IMR-90 (cell line): ENCODE measurements around the gene USP40.

Source experiments
- BHLHE40 ChIP-seq: fragments of 150-350 bp; IDR thresholded peaks from 2 replicates; pipeline ENCODE4 v1.6.1; 2016; ENCODE audit warnings: mild to moderate bottlenecking, low read depth, low read length
- CEBPB ChIP-seq: IDR thresholded peaks from 2 replicates; pipeline ENCODE4 v1.6.1; 2012; ENCODE audit warnings: low read depth, low read length, improper control_type of control experiment
- FOS ChIP-seq: fragments of 150-350 bp; IDR thresholded peaks from 2 replicates; pipeline ENCODE4 v1.6.1; 2016; ENCODE audit warnings: low read depth, low read length
- MAFK ChIP-seq: IDR thresholded peaks from 2 replicates; pipeline ENCODE4 v1.6.1; 2012; ENCODE audit warnings: low read depth, low read length, improper control_type of control experiment
- MAZ ChIP-seq: IDR thresholded peaks from 2 replicates; pipeline ENCODE4 v1.6.1; 2012; ENCODE audit warnings: low read depth, mild to moderate bottlenecking, low read length, improper control_type of control experiment, moderate library complexity, borderline replicate concordance
- POLR2A ChIP-seq: IDR thresholded peaks from 2 replicates; pipeline ENCODE4 v1.6.1; 2012; ENCODE audit warnings: mild to moderate bottlenecking, low read depth, low read length
- RAD21 ChIP-seq: IDR thresholded peaks from 2 replicates; pipeline ENCODE4 v1.6.1; 2012; ENCODE audit warnings: low read length, improper control_type of control experiment
- RCOR1 ChIP-seq: IDR thresholded peaks from 2 replicates; pipeline ENCODE4 v1.6.1; 2012; ENCODE audit warnings: mild to moderate bottlenecking, low read length, improper control_type of control experiment; ENCODE audit not compliant: insufficient replicate concordance
- RFX5 ChIP-seq: IDR thresholded peaks from 2 replicates; pipeline ENCODE4 v1.8.0; 2012; ENCODE audit warnings: low read depth, mild to moderate bottlenecking, low read length, moderate library complexity
- SMC3 ChIP-seq: fragments of 150-350 bp; IDR thresholded peaks from 2 replicates; pipeline ENCODE4 v1.6.1; 2016; ENCODE audit warnings: low read depth, mild to moderate bottlenecking, antibody characterized with exemption, low read length, moderate library complexity
- TF ChIP-seq, protein P1 (sequence below): conservative IDR thresholded peaks from 2 replicates; pipeline ENCODE4 v1.5.1; 2012; ENCODE audit warnings: mild to moderate bottlenecking, low read depth, low read length, improper control_type of control experiment
- TF ChIP-seq, protein P2 (sequence below): fragments of 150-350 bp; IDR thresholded peaks from 2 replicates; pipeline ENCODE4 v1.6.1; 2016; ENCODE audit warnings: low read depth, mild to moderate bottlenecking, low read length, moderate library complexity, borderline replicate concordance
- TF ChIP-seq, protein P3 (sequence below): fragments of 150-350 bp; IDR thresholded peaks from 2 replicates; pipeline ENCODE4 v1.6.1; 2017; ENCODE audit warnings: mild to moderate bottlenecking, antibody characterized with exemption, low read length, low read depth

DNA sequence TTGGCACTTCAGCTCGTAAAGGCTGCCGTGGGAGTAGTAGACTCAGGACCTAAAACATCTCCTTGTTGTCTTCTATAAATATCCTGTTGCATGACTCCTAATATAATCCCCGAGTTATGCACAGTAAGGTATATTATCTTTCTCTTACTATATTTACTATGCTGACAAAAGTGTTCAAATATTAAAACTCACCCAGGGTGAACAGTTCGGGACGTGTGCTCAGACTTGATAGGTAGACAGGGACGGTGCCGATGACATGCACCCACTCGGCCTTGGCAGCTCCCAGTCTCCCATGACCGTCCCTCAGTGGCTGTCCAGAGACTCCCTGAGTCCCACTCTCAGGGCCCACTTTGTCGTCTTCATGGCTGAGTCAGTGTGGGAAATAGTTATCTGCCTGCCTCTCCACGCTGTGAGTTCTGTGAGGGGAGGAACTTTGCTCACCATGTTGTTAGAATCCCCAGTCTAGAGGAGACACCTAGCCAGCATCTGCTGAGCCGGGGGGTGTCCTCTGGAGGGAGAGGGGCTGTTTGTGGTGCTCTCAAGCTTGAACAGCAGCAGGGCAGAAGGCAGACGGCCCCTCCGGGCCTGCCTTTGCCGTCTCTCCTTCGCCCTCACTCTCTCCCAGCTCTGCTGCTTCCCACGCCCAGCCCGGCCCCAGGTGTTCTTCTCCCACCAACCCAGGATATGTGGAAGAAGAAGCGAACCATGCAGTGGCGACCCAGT, 137.2 kb downstream of the USP40 start:
- TF ChIP-seq, protein P1, sequence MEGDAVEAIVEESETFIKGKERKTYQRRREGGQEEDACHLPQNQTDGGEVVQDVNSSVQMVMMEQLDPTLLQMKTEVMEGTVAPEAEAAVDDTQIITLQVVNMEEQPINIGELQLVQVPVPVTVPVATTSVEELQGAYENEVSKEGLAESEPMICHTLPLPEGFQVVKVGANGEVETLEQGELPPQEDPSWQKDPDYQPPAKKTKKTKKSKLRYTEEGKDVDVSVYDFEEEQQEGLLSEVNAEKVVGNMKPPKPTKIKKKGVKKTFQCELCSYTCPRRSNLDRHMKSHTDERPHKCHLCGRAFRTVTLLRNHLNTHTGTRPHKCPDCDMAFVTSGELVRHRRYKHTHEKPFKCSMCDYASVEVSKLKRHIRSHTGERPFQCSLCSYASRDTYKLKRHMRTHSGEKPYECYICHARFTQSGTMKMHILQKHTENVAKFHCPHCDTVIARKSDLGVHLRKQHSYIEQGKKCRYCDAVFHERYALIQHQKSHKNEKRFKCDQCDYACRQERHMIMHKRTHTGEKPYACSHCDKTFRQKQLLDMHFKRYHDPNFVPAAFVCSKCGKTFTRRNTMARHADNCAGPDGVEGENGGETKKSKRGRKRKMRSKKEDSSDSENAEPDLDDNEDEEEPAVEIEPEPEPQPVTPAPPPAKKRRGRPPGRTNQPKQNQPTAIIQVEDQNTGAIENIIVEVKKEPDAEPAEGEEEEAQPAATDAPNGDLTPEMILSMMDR = no peak
- TF ChIP-seq MAFK = no peak
- TF ChIP-seq RFX5 = no peak
- TF ChIP-seq RAD21 = no peak
- TF ChIP-seq POLR2A = no peak
- TF ChIP-seq, protein P2, sequence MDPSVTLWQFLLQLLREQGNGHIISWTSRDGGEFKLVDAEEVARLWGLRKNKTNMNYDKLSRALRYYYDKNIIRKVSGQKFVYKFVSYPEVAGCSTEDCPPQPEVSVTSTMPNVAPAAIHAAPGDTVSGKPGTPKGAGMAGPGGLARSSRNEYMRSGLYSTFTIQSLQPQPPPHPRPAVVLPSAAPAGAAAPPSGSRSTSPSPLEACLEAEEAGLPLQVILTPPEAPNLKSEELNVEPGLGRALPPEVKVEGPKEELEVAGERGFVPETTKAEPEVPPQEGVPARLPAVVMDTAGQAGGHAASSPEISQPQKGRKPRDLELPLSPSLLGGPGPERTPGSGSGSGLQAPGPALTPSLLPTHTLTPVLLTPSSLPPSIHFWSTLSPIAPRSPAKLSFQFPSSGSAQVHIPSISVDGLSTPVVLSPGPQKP = no peak
- TF ChIP-seq FOS = no peak
- TF ChIP-seq, protein P3, sequence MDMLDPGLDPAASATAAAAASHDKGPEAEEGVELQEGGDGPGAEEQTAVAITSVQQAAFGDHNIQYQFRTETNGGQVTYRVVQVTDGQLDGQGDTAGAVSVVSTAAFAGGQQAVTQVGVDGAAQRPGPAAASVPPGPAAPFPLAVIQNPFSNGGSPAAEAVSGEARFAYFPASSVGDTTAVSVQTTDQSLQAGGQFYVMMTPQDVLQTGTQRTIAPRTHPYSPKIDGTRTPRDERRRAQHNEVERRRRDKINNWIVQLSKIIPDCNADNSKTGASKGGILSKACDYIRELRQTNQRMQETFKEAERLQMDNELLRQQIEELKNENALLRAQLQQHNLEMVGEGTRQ = no peak
- no peak for TF ChIP-seq SMC3
- TF ChIP-seq BHLHE40 = no peak
- no peak for TF ChIP-seq RCOR1
- no peak for TF ChIP-seq CEBPB
- no peak for TF ChIP-seq MAZ
